ENCODE data around the gene GRIP1.
A peak's percentile ranks its signal among the peaks of the same experiment; 100 is the strongest.

The GRIP1 gene

GRCh38 chr12:66717036-66717673, 38.3 kb upstream of the GRIP1 start:
- DNase-seq (ENCODE audit: low read depth) = no peak
- TF ChIP-seq CTCF (conservative IDR thresholded peaks at IDR 0.05; ENCODE audit: low read depth, low read length) = no peak
- no peak overlapping the region for H3K4me3 ChIP-seq (ENCODE audit: low read depth, low read length)

- no peak overlapping the region for H3K4me3 ChIP-seq (ENCODE audit: low read depth, low read length)
- TF ChIP-seq CTCF (conservative IDR thresholded peaks at IDR 0.05; ENCODE audit: low read depth, low read length) = no peak
- no peak for DNase-seq (ENCODE audit: low read depth)
Observed at GRCh38 chr12:66716522-66716921, 37.6 kb upstream of the GRIP1 start.

GRCh38 chr12:66714709-66715108, 35.8 kb upstream of the GRIP1 start:
- no peak for DNase-seq (ENCODE audit: low read depth)
- TF ChIP-seq CTCF (conservative IDR thresholded peaks at IDR 0.05; ENCODE audit: low read depth, low read length) = no peak
- H3K4me3 ChIP-seq (ENCODE audit: low read depth, low read length) = no peak overlapping the region

GRCh38 chr12:66713984-66714383, 35.1 kb upstream of the GRIP1 start:
- no peak for TF ChIP-seq CTCF (conservative IDR thresholded peaks at IDR 0.05; ENCODE audit: low read depth, low read length)
- no peak for DNase-seq (ENCODE audit: low read depth)
- no peak overlapping the region for H3K4me3 ChIP-seq (ENCODE audit: low read depth, low read length)

GRCh38 chr12:66709893-66710292, 31.0 kb upstream of the GRIP1 start:
- no peak for TF ChIP-seq CTCF (conservative IDR thresholded peaks at IDR 0.05; ENCODE audit: low read depth, low read length)
- no peak for DNase-seq (ENCODE audit: low read depth)
- H3K4me3 ChIP-seq (ENCODE audit: low read depth, low read length) = no peak overlapping the region

GRCh38 chr12:66709457-66709773, 30.5 kb upstream of the GRIP1 start:
- H3K4me3 ChIP-seq (ENCODE audit: low read depth, low read length) = no peak overlapping the region
- DNase-seq (ENCODE audit: low read depth) = no peak
- no peak for TF ChIP-seq CTCF (conservative IDR thresholded peaks at IDR 0.05; ENCODE audit: low read depth, low read length)

GRCh38 chr12:66708704-66709456, 30.0 kb upstream of the GRIP1 start:
- peak; percentile 42 for TF ChIP-seq CTCF (conservative IDR thresholded peaks at IDR 0.05; ENCODE audit: low read depth, low read length)
- DNase-seq (ENCODE audit: low read depth) = peak; percentile 38

More at GRCh38 chr12:66708704-66709456, 30.0 kb upstream of the GRIP1 start:
- H3K4me3 ChIP-seq (ENCODE audit: low read depth, low read length) = no peak overlapping the region
